HG03442 (cell line): ENCODE results near the gene SIGLEC11.
"Not testable (repeated sequence)": the region's sequence is repeated elsewhere in the genome, so short reads cannot be mapped to it uniquely, and the experiment has no call there.

Experiments used
- ATAC-seq: cut with Tn5 transposase; IDR thresholded peaks from one replicate; pipeline ENCODE4 v1.9.1; 2021; ENCODE audit warnings: mild to moderate bottlenecking, moderate library complexity; ENCODE audit not compliant: unreplicated experiment

The SIGLEC11 gene

GRCh38 chr19:49929121-49929610 is 31.8 kb downstream of the SIGLEC11 start, which contains the start of the genes ATF5 and NUP62:
Gene ATF5, plus strand, starts transcription at chr19:49929205. Its CDS starts 1,646 bp downstream, at chr19:49930851.
Gene NUP62, minus strand, starts transcription at chr19:49929504. Its CDS starts 19,697 bp downstream, at chr19:49909807.
- ATAC-seq, result peak; percentile 39

GRCh38 chr19:49927526-49928264 is 33.3 kb downstream of the SIGLEC11 start:
- no peak for ATAC-seq

GRCh38 chr19:49926515-49926914 is 34.5 kb downstream of the SIGLEC11 start:
- no peak for ATAC-seq

GRCh38 chr19:49925486-49925885 is 35.5 kb downstream of the SIGLEC11 start:
- ATAC-seq, result no peak

GRCh38 chr19:49924881-49925210 is 36.1 kb downstream of the SIGLEC11 start:
- not testable (repeated sequence) for ATAC-seq

GRCh38 chr19:49924004-49924880 is 36.7 kb downstream of the SIGLEC11 start:
- ATAC-seq, result no peak

GRCh38 chr19:49923055-49924003 is 37.6 kb downstream of the SIGLEC11 start:
- no peak for ATAC-seq

GRCh38 chr19:49921871-49922795 is 38.8 kb downstream of the SIGLEC11 start:
- ATAC-seq, result no peak

GRCh38 chr19:49920624-49921363 is 40.2 kb downstream of the SIGLEC11 start:
- ATAC-seq, result no peak

GRCh38 chr19:49918089-49918488 is 42.9 kb downstream of the SIGLEC11 start:
- ATAC-seq, result no peak

- no peak for ATAC-seq
Measured at GRCh38 chr19:49916839-49917733, 43.9 kb downstream of the SIGLEC11 start.

GRCh38 chr19:49915271-49915670 is 45.7 kb downstream of the SIGLEC11 start:
- no peak for ATAC-seq

GRCh38 chr19:49913720-49914119 is 47.3 kb downstream of the SIGLEC11 start:
- no peak for ATAC-seq

- ATAC-seq, result no peak
Measured at GRCh38 chr19:49912965-49913685, 47.8 kb downstream of the SIGLEC11 start.

- peak; percentile 33 for ATAC-seq
Measured at GRCh38 chr19:49911381-49912145, 49.4 kb downstream of the SIGLEC11 start.

- ATAC-seq, result no peak
Measured at GRCh38 chr19:49910179-49910578, 50.8 kb downstream of the SIGLEC11 start.
